GM13976 (cell line): ENCODE measurements around the gene AKAP11.

ENCODE experiments used
- DNase-seq: peaks from one replicate; pipeline ENCODE4 v3.0.0; 2012; ENCODE audit warnings: low spot score
- CTCF ChIP-seq: IDR thresholded peaks from 2 replicates; pipeline ENCODE4 v1.5.1; 2012; ENCODE audit warnings: borderline replicate concordance, mild to moderate bottlenecking; ENCODE audit not compliant: insufficient read depth; ENCODE audit errors: extremely low read depth, missing control alignments, control extremely low read depth
- in situ Hi-C: fragments of 300-500 bp; cut with MboI; formaldehyde crosslinking; loops from one replicate; pipeline ENCODE4 v1.12.0; 2022; ENCODE audit warnings: low sequenced_read_pairs, mixed read lengths, inconsistent platforms; ENCODE audit not compliant: unreplicated experiment

AKAP11 gene

GRCh38 chr13:42337808-42338600 lies 66.1 kb downstream of the AKAP11 start:
- in situ Hi-C loops: loop anchor here (10.0 kb wide), 1 partner anchor 257 kb away; no protein-coding TSS in a partner anchor
- no peak for TF ChIP-seq CTCF
- DNase-seq: no peak

GRCh38 chr13:42345367-42345766 lies 73.4 kb downstream of the AKAP11 start:
- peak; percentile 37 for DNase-seq

GRCh38 chr13:42348576-42348975 lies 76.6 kb downstream of the AKAP11 start:
- DNase-seq: no peak
- TF ChIP-seq CTCF: no peak
- in situ Hi-C loops: no loop called here

More at GRCh38 chr13:42345367-42345766, 73.4 kb downstream of the AKAP11 start:
- TF ChIP-seq CTCF: no peak
- in situ Hi-C loops: no loop called here

GRCh38 chr13:42350141-42350540 lies 78.2 kb downstream of the AKAP11 start:
- in situ Hi-C loops: no loop called here
- TF ChIP-seq CTCF: no peak
- no peak for DNase-seq

GRCh38 chr13:42354241-42355091 lies 82.5 kb downstream of the AKAP11 start:
- in situ Hi-C loops: no loop called here
- peak; percentile 50 for TF ChIP-seq CTCF
- DNase-seq: peak; percentile 34

- TF ChIP-seq CTCF: no peak
- in situ Hi-C loops: no loop called here
These were observed 83.1 kb downstream of the AKAP11 start for GRCh38 chr13:42355092-42355485.

More at GRCh38 chr13:42355092-42355485, 83.1 kb downstream of the AKAP11 start:
- peak; percentile 42 for DNase-seq
